IMR-90 (cell line): ENCODE data around the gene HMG20A. TPM values are rescaled to one million over a fixed set of nuclear protein-coding genes. Genes with fewer than 3 reads are reported as not detected.

Experiments used
- ATAC-seq: fragments of 200-7000 bp; cut with Tn5 transposase; 2 replicates; pipeline ENCODE4 v1.9.1; 2020; ENCODE audit warnings: low read depth, mild to moderate bottlenecking, moderate library complexity
- BruUV-seq: library from RNA; stranded (reverse); fragments of 400-500 nt; replicated peaks from 2 replicates; lab custom pipeline; 2021; lab: Mats Ljungman, UMichigan
- CTCF ChIA-PET: fragments of 300-600 bp; formaldehyde crosslinking; extraction: SDS; loops from one replicate; lab custom pipeline; 2021; ENCODE audit warnings: antibody characterized with exemption; lab: Yijun Ruan, JAX
- POLR2A ChIA-PET: fragments of 300-600 bp; sonication (Branson Sonifier 250); formaldehyde crosslinking; loops from one replicate; lab custom pipeline; 2022; ENCODE audit warnings: antibody characterized with exemption; ENCODE audit not compliant: unreplicated experiment; lab: Charles Lee
- DNase-seq: peaks from one replicate; pipeline ENCODE4 v3.0.0; 2013
- H2AFZ ChIP-seq: replicated peaks from 2 replicates; pipeline ENCODE3; 2013; ENCODE audit warnings: low read length, mild to moderate bottlenecking; ENCODE audit not compliant: poor library complexity
- H2AK5ac ChIP-seq: 2 replicates; pipeline ENCODE4 v1.6.1; 2013; ENCODE audit warnings: low read depth, low read length, inconsistent platforms
- H2AK9ac ChIP-seq: replicated peaks from 2 replicates; pipeline ENCODE3; 2013; ENCODE audit warnings: mild to moderate bottlenecking, low read depth, low read length, moderate library complexity; ENCODE audit not compliant: poor library complexity
- H2BK120ac ChIP-seq: 2 replicates; pipeline ENCODE4 v1.6.1; 2013; ENCODE audit warnings: low read depth, low read length, inconsistent platforms
- H2BK15ac ChIP-seq: 3 replicates; pipeline ENCODE4 v1.6.1; 2013; ENCODE audit warnings: low read depth, low read length, inconsistent platforms
- H2BK20ac ChIP-seq: 2 replicates; pipeline ENCODE4 v1.6.1; 2013; ENCODE audit warnings: low read depth, mild to moderate bottlenecking, inconsistent platforms, low read length, moderate library complexity
- H2BK5ac ChIP-seq: 2 replicates; pipeline ENCODE4 v1.6.1; 2013; ENCODE audit warnings: mild to moderate bottlenecking, low read depth, low read length, inconsistent platforms; ENCODE audit not compliant: poor library complexity, severe bottlenecking
- H3K14ac ChIP-seq: replicated peaks from 2 replicates; pipeline ENCODE4 v1.6.1; 2013; ENCODE audit warnings: low read depth, low read length, inconsistent platforms
- H3K18ac ChIP-seq: 2 replicates; pipeline ENCODE4 v1.6.1; 2013; ENCODE audit warnings: low read depth, low read length, control low read depth
- H3K23ac ChIP-seq: 2 replicates; pipeline ENCODE4 v1.6.1; 2013; ENCODE audit warnings: low read depth, low read length, inconsistent platforms
- H3K27ac ChIP-seq: 2 replicates; pipeline ENCODE4 v1.5.1; 2013; ENCODE audit warnings: mild to moderate bottlenecking, control low read depth, low read length; ENCODE audit not compliant: insufficient read depth
- H3K27me3 ChIP-seq: 2 replicates; pipeline ENCODE4 v1.6.1; 2013; ENCODE audit warnings: low read length; ENCODE audit not compliant: control insufficient read depth, insufficient read depth
- H3K36me3 ChIP-seq: 2 replicates; pipeline ENCODE4 v1.6.1; 2013; ENCODE audit warnings: low read length, mixed read lengths; ENCODE audit not compliant: control insufficient read depth, insufficient read depth
- H3K4ac ChIP-seq: 2 replicates; pipeline ENCODE4 v1.6.1; 2013; ENCODE audit warnings: low read depth, low read length, inconsistent platforms
- H3K4me1 ChIP-seq: 2 replicates; pipeline ENCODE4 v1.6.1; 2013; ENCODE audit warnings: low read length, mixed read lengths; ENCODE audit not compliant: control insufficient read depth, insufficient read depth
- H3K4me2 ChIP-seq: 2 replicates; pipeline ENCODE4 v1.6.1; 2013; ENCODE audit warnings: low read depth, mild to moderate bottlenecking, control low read depth, low read length, moderate library complexity
- H3K4me3 ChIP-seq: 2 replicates; pipeline ENCODE4 v1.5.1; 2013; ENCODE audit warnings: low read depth, mild to moderate bottlenecking, control low read depth, low read length, moderate library complexity; ENCODE audit not compliant: insufficient read depth
- H3K56ac ChIP-seq: 2 replicates; pipeline ENCODE4 v1.6.1; 2013; ENCODE audit warnings: low read length, inconsistent platforms; ENCODE audit not compliant: insufficient read depth; ENCODE audit errors: extremely low read depth
- H3K79me1 ChIP-seq, 2 experiments: 2 replicates each; pipeline ENCODE4 v1.6.1; 2013; ENCODE audit warnings: low read length in 2 of 2, inconsistent platforms in 1 of 2, low read depth in 1 of 2
- H3K9ac ChIP-seq: 2 replicates; pipeline ENCODE4 v1.6.1; 2013; ENCODE audit warnings: low read depth, low read length, control low read depth
- H3K9me1 ChIP-seq: 2 replicates; pipeline ENCODE4 v1.6.1; 2013; ENCODE audit warnings: low read length, inconsistent platforms; ENCODE audit not compliant: insufficient read depth
- H3K9me3 ChIP-seq: 2 replicates; pipeline ENCODE4 v1.6.1; 2013; ENCODE audit warnings: low read length; ENCODE audit not compliant: control insufficient read depth, insufficient read depth
- H4K20me1 ChIP-seq: 2 replicates; pipeline ENCODE4 v1.6.1; 2013; ENCODE audit warnings: low read length, inconsistent platforms; ENCODE audit not compliant: insufficient read depth
- H4K5ac ChIP-seq: 2 replicates; pipeline ENCODE4 v1.6.1; 2013; ENCODE audit warnings: mild to moderate bottlenecking, low read depth, low read length, control low read depth
- H4K8ac ChIP-seq, 2 experiments: 2 replicates each; pipeline ENCODE4 v1.6.1; 2013; ENCODE audit warnings: low read depth in 2 of 2, low read length in 2 of 2, control low read depth in 1 of 2, inconsistent platforms in 1 of 2
- H4K91ac ChIP-seq: 2 replicates; pipeline ENCODE4 v1.6.1; 2013; ENCODE audit warnings: low read depth, low read length, inconsistent platforms; ENCODE audit not compliant: insufficient read depth
- ELK1 ChIP-seq: fragments of 150-350 bp; IDR thresholded peaks from 2 replicates; pipeline ENCODE4 v1.6.1; 2016; ENCODE audit warnings: low read depth, mild to moderate bottlenecking, low read length, moderate library complexity, borderline replicate concordance
- MXI1 ChIP-seq: IDR thresholded peaks from 2 replicates; pipeline ENCODE4 v1.6.1; 2012; ENCODE audit warnings: low read depth, mild to moderate bottlenecking, low read length, moderate library complexity, borderline replicate concordance
- NFE2L2 ChIP-seq: fragments of 150-350 bp; IDR thresholded peaks from 2 replicates; pipeline ENCODE4 v1.6.1; 2016; ENCODE audit warnings: low read depth, mild to moderate bottlenecking, low read length
- RCOR1 ChIP-seq: IDR thresholded peaks from 2 replicates; pipeline ENCODE4 v1.6.1; 2012; ENCODE audit warnings: mild to moderate bottlenecking, low read length, improper control_type of control experiment; ENCODE audit not compliant: insufficient replicate concordance
- SMC3 ChIP-seq: fragments of 150-350 bp; IDR thresholded peaks from 2 replicates; pipeline ENCODE4 v1.6.1; 2016; ENCODE audit warnings: low read depth, mild to moderate bottlenecking, antibody characterized with exemption, low read length, moderate library complexity
- WGBS, 2 experiments: methylation state at CpG; one replicate each; pipeline versions ENCODE4 v1.1.5 to v1.1.7; 2013; ENCODE audit warnings: missing lambda C conversion rate in 2 of 2; ENCODE audit not compliant: insufficient read length in 1 of 2; ENCODE audit errors: extremely low coverage in 2 of 2; 5-methylcytosine and 5-hydroxymethylcytosine counted together
- dilution Hi-C: fragments of 300-500 bp; cut with HindIII; formaldehyde crosslinking; loops from one replicate; pipeline ENCODE4 v1.14.3; 2018; ENCODE audit warnings: low sequenced_read_pairs; ENCODE audit not compliant: unreplicated experiment
- in situ Hi-C: fragments of 300-500 bp; cut with MboI; formaldehyde crosslinking; loops from 3 replicates; pipeline ENCODE4 v1.14.3; 2019; ENCODE audit warnings: low sequenced_read_pairs, inconsistent platforms, mixed read lengths
- intact Hi-C: fragments of 100-400 bp; cut with micrococcal nuclease; formaldehyde crosslinking; loops from 2 replicates; pipeline ENCODE4 v1.10.0; 2022
- polyA plus RNA-seq, 3 experiments: library from polyadenylated mRNA; depleted of rRNA; stranded (reverse); fragments of >200 nt; gene quantifications; 2 replicates each; pipeline ENCODE4 v1.2.3, GENCODE V29; 2012; ENCODE audit warnings: low replicate concordance in 1 of 3
- total RNA-seq: library from RNA; depleted of rRNA; stranded (reverse); fragments of >200 nt; gene quantifications from 2 replicates; pipeline ENCODE4 v1.2.3, GENCODE V29; 2012

The HMG20A gene
- total and polyA plus RNA-seq, 2 of the 4 experiments (the other 2 are of a cell fraction): 22.3 to 25.3 TPM

GRCh38 chr15:77480859-77481633, 60.4 kb downstream of the HMG20A start:
- Histone ChIP-seq H3K27ac (no peak overlapping the region), H2AFZ (no peak overlapping the region), H3K4me2 (no peak overlapping the region), H3K9ac (no peak overlapping the region), H4K5ac (no peak overlapping the region), H2BK5ac (peak overlapping the region; percentile 3), H3K23ac (no peak overlapping the region), H3K36me3 (peaks cover 14% of the 10 kb centered on the region), H3K79me1 (peaks cover 4 to 14% of the 10 kb centered on the region in 2 experiments; a peak in 2 of 4 replicates), H4K20me1 (no peaks in the 10 kb centered on the region), H2AK9ac (no peak overlapping the region), H3K4ac (no peak overlapping the region), H3K27me3 (no peaks in the 10 kb centered on the region), H3K14ac (peak overlapping the region; percentile 10; the same call in 1 of the 2 replicates), H2AK5ac (no peak overlapping the region), H2BK15ac (no peak overlapping the region), H3K9me1 (peaks cover 7% of the 10 kb centered on the region; the same call in 1 of the 2 replicates), H3K9me3 (no peaks in the 10 kb centered on the region), H3K4me1 (peaks cover 25% of the 10 kb centered on the region), H3K18ac (no peak overlapping the region; the same call in 1 of the 2 replicates), H2BK120ac (no peak overlapping the region), H2BK20ac (0 out of 2 replicates have a peak overlapping the region, but pooled peaks have one; percentile 3), H4K8ac (0 out of 4 replicates have a peak overlapping the region, but pooled peaks of 1 of the 2 experiments have one; percentile 10), H3K56ac (no peak overlapping the region), H3K4me3 (no peak overlapping the region), H4K91ac (no peak overlapping the region)
- intact Hi-C loops: loop anchor here (5.0 kb wide), 1 partner anchor 364 kb away; no protein-coding TSS in a partner anchor
- ATAC-seq (no peak), DNase-seq (no peak)
- no peak for TF ChIP-seq ELK1
- no peak for TF ChIP-seq SMC3
- no peak for TF ChIP-seq MXI1
- TF ChIP-seq RCOR1: no peak
- no peak for TF ChIP-seq NFE2L2
- no TSS peak for BruUV-seq
- dilution Hi-C loops: no loop called here
- CTCF ChIA-PET: no interaction called here
- no CpG with 5 or more reads among the region's 2 CpGs for WGBS, 2 experiments
- in situ Hi-C loops: no loop called here
- POLR2A ChIA-PET: no interaction called here
